Stimulated activated CD4-positive, alpha-beta T cell treated with anti-CD3 and anti-CD28 coated beads, Interleukin-4, amount 100 ng/mL, for 24 hours (primary cell): ENCODE results near the gene DUOXA2.
"Not testable (repeated sequence)": the region's sequence is repeated elsewhere in the genome, so short reads cannot be mapped to it uniquely, and the experiment has no call there.

Experiments
- DNase-seq: peaks from one replicate; pipeline ENCODE4 v3.0.0-alpha.2; 2020

DUOXA2 gene

GRCh38 chr15:45114076-45114750, at the start of gene DUOXA2, which contains the start of gene DUOX2:
Gene DUOXA2 (plus strand): TSS chr15:45114326. CDS start chr15:45114606, 280 bp downstream.
Gene DUOX2 (minus strand): TSS chr15:45114172. CDS start chr15:45113411, 761 bp downstream.
- DNase-seq: no peak

DNA sequence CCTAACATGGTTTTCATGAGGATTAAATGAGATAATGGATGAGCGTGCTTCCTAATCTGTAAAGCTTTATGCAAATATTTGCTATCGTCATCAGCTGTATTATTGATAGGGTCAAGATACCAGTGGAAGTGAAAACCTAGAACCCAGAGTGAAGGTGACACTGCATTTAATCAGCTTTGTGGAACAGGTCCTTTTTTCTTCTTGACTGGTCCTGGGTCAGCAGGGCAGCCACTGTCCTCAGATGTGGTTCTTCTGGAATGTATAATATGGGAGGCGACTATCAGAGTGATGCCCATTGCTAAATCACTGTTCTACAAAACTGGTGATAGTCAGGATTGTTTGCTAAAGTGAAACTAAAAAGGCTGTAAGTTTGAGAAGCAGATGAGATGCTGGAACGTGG, 49.7 kb upstream of the DUOXA2 start:
- DNase-seq: no peak

- not testable (repeated sequence) for DNase-seq
Measured at GRCh38 chr15:45069942-45070360, 44.2 kb upstream of the DUOXA2 start.

- DNase-seq: not testable (repeated sequence)
Measured at GRCh38 chr15:45073602-45074001, 40.5 kb upstream of the DUOXA2 start.

DNA sequence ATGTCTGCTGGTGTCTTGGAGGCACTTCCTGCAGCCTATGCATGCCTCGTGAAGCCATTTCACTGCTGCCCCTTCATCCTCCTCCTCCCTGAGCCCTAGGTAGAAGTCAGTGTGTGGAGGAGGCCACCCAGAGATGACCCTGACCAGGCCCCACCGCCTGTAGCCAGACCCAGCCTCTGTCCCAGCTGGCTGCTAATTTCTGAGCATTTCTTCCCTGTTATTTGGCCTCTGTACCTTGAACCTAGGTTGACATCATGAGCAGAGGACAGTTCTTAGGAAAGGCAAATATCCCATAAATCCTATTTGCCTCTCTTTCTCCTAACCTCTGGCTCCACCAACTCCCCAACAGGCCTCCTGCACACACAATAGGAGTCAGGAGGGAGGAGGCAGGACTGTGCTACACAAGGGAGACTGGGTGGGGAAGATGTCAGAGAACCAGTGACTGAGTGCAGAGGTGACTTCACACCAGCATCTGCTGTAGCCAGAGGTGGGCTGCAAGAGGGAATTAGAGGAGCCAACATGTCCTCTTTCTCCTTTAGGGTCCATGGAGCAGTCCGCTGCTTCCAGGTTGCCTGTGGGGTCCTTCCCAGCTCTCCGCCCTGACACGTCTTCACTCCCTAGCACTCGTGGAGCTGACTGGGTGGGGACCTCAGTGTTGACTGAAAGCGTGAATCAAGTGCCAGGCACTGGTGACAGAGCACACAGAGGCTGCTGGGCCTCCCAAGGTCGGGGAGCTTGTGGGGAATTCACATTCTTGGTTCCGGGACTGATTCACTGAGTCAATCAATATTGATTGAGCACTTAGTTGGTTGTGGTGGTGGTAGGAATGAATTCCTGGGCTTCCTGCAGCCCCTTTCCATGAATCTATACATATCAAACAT, 38.4 kb upstream of the DUOXA2 start:
- not testable (repeated sequence) for DNase-seq

GRCh38 chr15:45077391-45077790, 36.7 kb upstream of the DUOXA2 start:
- DNase-seq: not testable (repeated sequence)

GRCh38 chr15:45079201-45079600, 34.9 kb upstream of the DUOXA2 start:
- DNase-seq: not testable (repeated sequence)

GRCh38 chr15:45079628-45080246, 34.4 kb upstream of the DUOXA2 start:
- not testable (repeated sequence) for DNase-seq

GRCh38 chr15:45080593-45080992, 33.5 kb upstream of the DUOXA2 start:
- DNase-seq: not testable (repeated sequence)

GRCh38 chr15:45082412-45082811, 31.7 kb upstream of the DUOXA2 start:
- not testable (repeated sequence) for DNase-seq

DNA sequence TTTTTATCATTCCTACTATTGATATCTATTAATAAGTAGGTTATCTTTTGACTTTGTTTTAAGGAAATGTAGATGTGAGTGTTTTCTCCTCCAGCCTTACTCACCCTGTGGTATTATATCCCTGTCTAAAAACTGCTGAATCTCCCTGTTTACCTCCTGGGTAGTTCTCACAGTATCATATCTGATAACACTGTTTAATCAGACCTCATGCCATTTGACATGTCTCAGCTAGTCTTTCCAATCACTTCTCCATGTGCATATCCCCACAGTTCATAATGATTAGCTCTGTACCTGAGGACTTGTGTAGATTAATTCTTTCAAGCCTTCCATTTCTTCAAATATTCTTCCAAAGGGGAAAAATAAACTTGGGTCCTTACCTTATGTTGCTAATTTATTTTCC, 30.9 kb upstream of the DUOXA2 start:
- DNase-seq: no peak

- DNase-seq: no peak
Measured at GRCh38 chr15:45084163-45084562, 30.0 kb upstream of the DUOXA2 start.

DNA sequence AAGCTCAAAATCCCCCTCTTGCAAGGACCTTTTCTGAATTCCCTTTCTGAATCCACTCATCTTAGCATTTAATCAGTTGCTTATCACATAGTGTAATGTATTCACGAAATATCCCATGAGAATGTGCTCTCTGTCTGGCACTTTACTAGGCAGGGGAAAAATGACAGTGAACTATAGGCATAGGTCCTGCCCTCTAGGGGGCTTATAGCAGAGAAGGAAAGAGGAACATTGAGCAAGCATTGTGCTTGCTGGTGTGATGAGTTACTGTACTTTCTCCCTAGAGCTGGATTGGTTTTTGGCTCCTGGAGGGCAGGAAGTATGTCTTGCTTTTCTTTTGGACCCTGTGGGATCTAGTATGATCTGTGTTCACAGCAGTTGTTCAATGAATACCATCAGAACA, 26.6 kb upstream of the DUOXA2 start:
- no peak for DNase-seq

DNA sequence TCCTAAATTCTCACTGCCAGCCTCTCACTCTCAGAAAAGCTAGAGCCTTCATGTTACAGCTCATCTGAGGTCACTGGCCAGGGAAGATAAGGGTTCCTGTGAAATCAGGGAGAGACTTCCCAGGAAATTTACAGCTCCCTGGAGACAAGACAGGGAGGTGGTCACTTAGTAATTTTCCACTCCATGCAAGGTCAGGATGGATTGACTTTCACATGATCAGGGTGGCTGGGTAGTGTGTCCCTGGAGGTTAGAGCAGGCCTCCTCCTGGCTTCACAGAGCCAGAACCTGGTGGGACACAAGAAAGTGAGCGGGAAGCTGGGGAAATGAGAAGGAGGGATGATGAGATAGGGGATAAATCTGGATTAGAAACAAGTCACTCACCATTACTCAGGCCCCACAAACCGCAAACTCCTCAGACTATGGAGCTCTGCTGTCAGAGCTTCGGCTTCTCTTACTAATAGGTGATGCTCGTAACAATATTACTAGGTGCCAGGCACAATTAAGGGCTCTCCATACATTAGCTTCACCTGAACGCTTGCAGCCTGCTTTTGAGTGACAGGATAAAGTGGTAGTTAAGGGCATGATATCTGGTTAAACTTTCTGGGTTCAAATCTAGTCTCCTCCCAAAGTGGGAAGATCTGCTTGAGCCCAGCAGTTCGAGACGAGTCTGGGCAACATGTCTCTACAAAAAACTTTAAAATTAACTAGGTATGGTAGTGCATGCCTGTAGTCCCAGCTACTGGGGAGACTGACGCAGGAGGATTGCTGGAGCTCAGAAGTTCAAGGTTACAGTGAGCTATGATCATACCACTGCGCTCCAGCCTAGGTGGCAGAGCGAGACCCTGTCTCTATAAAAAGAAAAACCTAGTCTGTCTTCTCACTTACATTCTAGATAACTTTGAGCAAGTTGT, 25.1 kb upstream of the DUOXA2 start:
- DNase-seq: no peak

- no peak for DNase-seq
Measured at GRCh38 chr15:45089712-45090373, 24.3 kb upstream of the DUOXA2 start.

- DNase-seq: no peak
Measured at GRCh38 chr15:45091161-45091560, 23.0 kb upstream of the DUOXA2 start.

DNA sequence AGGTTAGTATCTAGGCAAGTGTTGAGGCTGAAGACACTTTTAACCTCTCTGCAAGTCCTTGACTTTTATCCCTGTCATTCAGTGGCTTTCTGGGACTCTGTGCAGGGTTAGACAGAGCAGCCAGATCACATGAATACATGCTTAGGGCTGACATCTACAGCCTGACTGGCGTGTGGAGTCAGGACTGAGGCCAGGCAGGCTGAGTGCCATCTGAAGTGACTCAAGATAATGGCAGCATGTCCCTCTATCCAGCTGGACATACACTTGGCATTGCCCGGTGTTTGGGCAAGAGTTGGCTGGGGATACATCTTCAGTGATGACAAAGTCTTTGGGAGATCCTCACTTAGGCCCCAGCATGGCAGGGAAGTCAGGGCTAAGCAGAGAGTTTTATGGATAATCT, 22.6 kb upstream of the DUOXA2 start:
- DNase-seq: no peak

- DNase-seq: no peak
Measured at GRCh38 chr15:45093013-45093412, 21.1 kb upstream of the DUOXA2 start.

DNA sequence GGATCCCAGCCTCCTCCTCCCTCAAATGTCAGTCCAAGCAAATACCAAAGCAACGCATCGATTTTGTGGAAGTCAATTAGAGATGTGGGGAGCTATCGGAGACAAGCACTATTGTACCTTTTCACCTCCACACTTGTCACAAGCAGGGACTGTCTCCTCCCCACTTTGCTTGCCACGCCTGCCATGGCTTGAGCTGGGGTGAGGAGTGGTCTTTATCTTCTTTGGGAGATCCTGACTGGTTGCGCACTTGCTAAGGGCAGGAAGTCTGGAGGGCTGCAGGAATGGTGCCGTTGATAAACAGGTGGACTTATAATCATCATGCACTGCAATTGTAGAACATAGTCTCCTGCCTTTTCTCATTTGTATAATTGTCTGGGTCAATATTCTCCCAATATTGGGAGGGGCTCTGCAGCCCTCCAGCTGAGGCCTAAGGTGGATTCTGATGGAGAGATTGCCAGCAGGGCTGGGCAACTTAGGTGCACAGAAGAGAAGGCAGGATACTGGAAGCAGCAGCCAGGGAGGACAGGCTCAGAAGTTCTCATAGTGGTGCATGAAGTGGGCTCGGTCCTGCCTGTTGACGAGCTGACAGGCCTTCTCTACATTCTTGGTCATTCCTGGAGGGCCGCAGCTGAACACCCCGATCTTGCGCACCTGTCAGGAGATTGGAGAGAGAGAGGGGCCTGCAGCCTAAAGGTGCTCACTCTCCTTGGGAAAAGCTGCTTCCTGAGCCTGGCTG, 20.3 kb upstream of the DUOXA2 start:
- DNase-seq: no peak

- DNase-seq: no peak
Measured at GRCh38 chr15:45094358-45094730, 19.8 kb upstream of the DUOXA2 start.

GRCh38 chr15:45095661-45096060, 18.5 kb upstream of the DUOXA2 start:
- no peak for DNase-seq
